ENCODE measurements around the gene ADAP1.

Gene ADAP1

DNA sequence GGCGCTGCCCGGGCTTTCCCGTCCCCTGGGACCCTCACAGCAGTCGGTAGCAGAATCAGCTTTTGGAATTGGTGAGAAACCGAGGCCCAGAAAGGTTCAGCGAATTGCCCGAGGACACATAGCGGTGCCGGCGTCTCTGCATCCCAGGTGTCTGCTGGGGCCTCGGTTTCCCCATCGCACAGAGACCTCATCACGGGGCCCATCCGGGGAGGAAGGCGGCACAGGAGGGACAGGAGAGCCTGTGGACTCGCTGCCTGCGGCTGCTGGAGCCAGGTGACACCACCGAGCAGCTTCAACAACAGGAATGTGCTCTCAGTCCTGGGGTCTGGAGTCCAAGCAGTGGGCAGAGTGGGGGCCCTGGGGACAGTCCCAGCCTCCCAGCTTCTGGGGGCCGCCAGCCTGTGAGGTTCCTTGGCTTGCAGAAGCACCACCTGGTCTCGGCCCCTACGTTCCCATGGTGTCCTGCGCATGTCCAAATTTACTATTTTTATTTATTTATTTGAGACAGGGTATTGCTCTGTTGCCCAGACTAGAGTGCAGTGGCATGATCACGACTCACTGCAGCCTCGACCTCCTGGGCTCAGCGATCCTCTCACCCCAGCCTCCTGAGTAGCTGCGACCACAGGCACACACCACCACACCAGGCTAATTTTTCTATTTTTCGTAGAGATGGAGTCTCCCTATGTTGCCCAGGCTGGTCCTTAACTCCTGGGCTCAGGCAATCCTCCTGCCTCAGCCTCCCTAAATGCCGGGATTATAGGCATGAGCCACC is 21.4 kb upstream of the ADAP1 start:
- DNase-seq: no peak
- H3K27me3 ChIP-seq (ENCODE audit: insufficient read depth, low read length, poor library complexity): no peaks in the 10 kb centered on the region
- peak overlapping the region; percentile 93 for H3K9ac ChIP-seq (ENCODE audit: low read depth, low read length)
- H2AFZ ChIP-seq (ENCODE audit: low read depth, low read length): peak overlapping the region; percentile 78
- ATAC-seq (ENCODE audit: insufficient read depth, low read depth): no peak
- H4K20me1 ChIP-seq (ENCODE audit: insufficient read depth, low read length): peaks cover 37% of the 10 kb centered on the region
- TF ChIP-seq CTCF (IDR thresholded peaks at IDR 0.05; ENCODE audit: borderline replicate concordance, extremely low read depth, low read length, poor library complexity, severe bottlenecking) (no peak), EZH2 (IDR thresholded peaks at IDR 0.05; ENCODE audit: borderline replicate concordance, low read depth, low read length, severe bottlenecking) (no peak)
- peaks cover 32% of the 10 kb centered on the region for H3K4me1 ChIP-seq (ENCODE audit: insufficient read depth, low read length)
- peaks cover 44% of the 10 kb centered on the region for H3K79me2 ChIP-seq (ENCODE audit: insufficient read depth, low read length)
- H3K4me2 ChIP-seq (ENCODE audit: insufficient read depth, low read length): peak overlapping the region; percentile 81
- H3K9me3 ChIP-seq (ENCODE audit: insufficient read depth, low read length, severe bottlenecking): no peaks in the 10 kb centered on the region
- H3K36me3 ChIP-seq (ENCODE audit: insufficient read depth, low read length): peaks cover 24% of the 10 kb centered on the region
- H3K27ac ChIP-seq (ENCODE audit: low read length): 0 out of 2 replicates have a peak overlapping the region, but pooled peaks have one; percentile 40
- peak overlapping the region in 1 of 2 experiments; percentile 79; a peak in 2 of 4 replicates for H3K4me3 ChIP-seq (ENCODE audit: low read depth in 1 of 2, low read length in 2 of 2)

- Histone ChIP-seq H3K4me1 (ENCODE audit: insufficient read depth, low read length) (peaks cover 32% of the 10 kb centered on the region), H3K9ac (ENCODE audit: low read depth, low read length) (peak within 1 kb of the TSS; percentile 93), H3K36me3 (ENCODE audit: insufficient read depth, low read length) (peaks cover 30% of the 10 kb centered on the region), H3K27ac (ENCODE audit: low read length) (peak within 1 kb of the TSS; percentile 84), H3K4me2 (ENCODE audit: insufficient read depth, low read length) (peak within 1 kb of the TSS; percentile 81), H2AFZ (ENCODE audit: low read depth, low read length) (peak within 1 kb of the TSS; percentile 94), H3K4me3 (ENCODE audit: low read depth in 1 of 2, low read length in 2 of 2) (peak within 1 kb of the TSS; percentile 77 to 79), H3K79me2 (ENCODE audit: insufficient read depth, low read length) (peaks cover 51% of the 10 kb centered on the region), H4K20me1 (ENCODE audit: insufficient read depth, low read length) (peaks cover 42% of the 10 kb centered on the region), H3K9me3 (ENCODE audit: insufficient read depth, low read length, severe bottlenecking) (no peaks in the 10 kb centered on the region), H3K27me3 (ENCODE audit: insufficient read depth, low read length, poor library complexity) (no peaks in the 10 kb centered on the region)
- ATAC-seq (ENCODE audit: insufficient read depth, low read depth): peak; percentile 90
- peak; percentile 92 for DNase-seq
- TF ChIP-seq CTCF (IDR thresholded peaks at IDR 0.05; ENCODE audit: borderline replicate concordance, extremely low read depth, low read length, poor library complexity, severe bottlenecking): no peak
- no peak for TF ChIP-seq EZH2 (IDR thresholded peaks at IDR 0.05; ENCODE audit: borderline replicate concordance, low read depth, low read length, severe bottlenecking)
Measured at GRCh38 chr7:974820-975681, 20.6 kb upstream of the ADAP1 start, which contains the start of gene COX19. Gene COX19 (minus strand): TSS chr7:975549. CDS start chr7:975509, 40 bp downstream.

DNA sequence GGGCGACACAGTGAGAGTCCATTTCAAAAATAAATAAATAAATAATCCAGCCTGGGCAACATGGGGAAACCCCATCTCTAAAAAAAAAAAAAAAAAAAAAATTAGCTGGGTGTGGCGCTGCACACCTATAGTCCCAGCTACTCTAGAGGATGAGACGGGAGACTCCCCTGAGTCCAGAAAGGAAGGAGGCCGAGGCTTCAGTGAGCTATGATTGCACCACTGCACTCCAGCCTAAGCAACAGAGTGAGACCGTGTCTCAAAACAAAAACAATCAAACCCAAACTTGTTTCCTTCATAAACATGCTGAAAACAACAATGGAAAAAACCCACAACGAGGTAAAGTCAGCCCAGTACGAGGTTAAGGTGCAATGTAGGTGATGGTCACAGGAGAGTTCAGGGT is 19.7 kb upstream of the ADAP1 start:
- no peaks in the 10 kb centered on the region for H3K9me3 ChIP-seq (ENCODE audit: insufficient read depth, low read length, severe bottlenecking)
- H3K79me2 ChIP-seq (ENCODE audit: insufficient read depth, low read length): peaks cover 59% of the 10 kb centered on the region
- ATAC-seq (ENCODE audit: insufficient read depth, low read depth) (no peak), DNase-seq (no peak)
- H3K9ac ChIP-seq (ENCODE audit: low read depth, low read length): peak overlapping the region; percentile 93
- H3K27ac ChIP-seq (ENCODE audit: low read length): peak overlapping the region; percentile 84; the same call in 1 of the 2 replicates
- peak overlapping the region; percentile 77 to 79 for H3K4me3 ChIP-seq (ENCODE audit: low read depth in 1 of 2, low read length in 2 of 2)
- H2AFZ ChIP-seq (ENCODE audit: low read depth, low read length): no peak overlapping the region
- peaks cover 50% of the 10 kb centered on the region for H4K20me1 ChIP-seq (ENCODE audit: insufficient read depth, low read length)
- H3K4me2 ChIP-seq (ENCODE audit: insufficient read depth, low read length): peak overlapping the region; percentile 81
- H3K36me3 ChIP-seq (ENCODE audit: insufficient read depth, low read length): peaks cover 39% of the 10 kb centered on the region
- TF ChIP-seq CTCF (IDR thresholded peaks at IDR 0.05; ENCODE audit: borderline replicate concordance, extremely low read depth, low read length, poor library complexity, severe bottlenecking) (no peak), EZH2 (IDR thresholded peaks at IDR 0.05; ENCODE audit: borderline replicate concordance, low read depth, low read length, severe bottlenecking) (no peak)
- H3K4me1 ChIP-seq (ENCODE audit: insufficient read depth, low read length): peaks cover 32% of the 10 kb centered on the region
- no peaks in the 10 kb centered on the region for H3K27me3 ChIP-seq (ENCODE audit: insufficient read depth, low read length, poor library complexity)

Data from DND-41 (cell line).